Glutamatergic neuron (in vitro differentiated cells): ENCODE measurements around the gene IQSEC2. TPM values are rescaled to one million over a fixed set of nuclear protein-coding genes. Genes with fewer than 3 reads are reported as not detected.

Experiments
- DNase-seq: peaks from one replicate; pipeline ENCODE4 v3.0.0; 2022
- H3K27ac Mint-ChIP-seq: one replicate; pipeline ENCODE4 v1.8.0; 2020; ENCODE audit warnings: mild to moderate bottlenecking, mixed read lengths, inconsistent platforms; ENCODE audit not compliant: unreplicated experiment
- H3K27me3 Mint-ChIP-seq: one replicate; pipeline ENCODE4 v1.8.0; 2020; ENCODE audit warnings: mild to moderate bottlenecking, moderate library complexity, mixed read lengths, inconsistent platforms; ENCODE audit not compliant: unreplicated experiment
- H3K36me3 Mint-ChIP-seq: one replicate; pipeline ENCODE4 v1.8.0; 2020; ENCODE audit warnings: mild to moderate bottlenecking, mixed read lengths, inconsistent platforms; ENCODE audit not compliant: unreplicated experiment
- H3K4me1 Mint-ChIP-seq: one replicate; pipeline ENCODE4 v1.8.0; 2020; ENCODE audit warnings: mild to moderate bottlenecking, low read depth, mixed read lengths, inconsistent platforms; ENCODE audit not compliant: unreplicated experiment
- H3K4me3 Mint-ChIP-seq: one replicate; pipeline ENCODE4 v1.8.0; 2020; ENCODE audit warnings: mild to moderate bottlenecking, mixed read lengths, inconsistent platforms; ENCODE audit not compliant: unreplicated experiment
- H3K9me3 Mint-ChIP-seq: one replicate; pipeline ENCODE4 v1.8.0; 2020; ENCODE audit warnings: mild to moderate bottlenecking, moderate library complexity, mixed read lengths, inconsistent platforms; ENCODE audit not compliant: unreplicated experiment
- CTCF ChIP-seq: fragments of 200-600 bp; sonication (generic); IDR thresholded peaks from one replicate; pipeline ENCODE4 v1.5.0; 2021; ENCODE audit not compliant: partially characterized antibody, unreplicated experiment
- total RNA-seq: library from RNA; stranded (reverse); fragmentation: NEBNext Ultra II Directional; extraction: Animal tissue kit (Norgen Biotek cat#: 25700); gene quantifications from one replicate; pipeline ENCODE4 v1.2.1, GENCODE V29; 2021; ENCODE audit not compliant: unreplicated experiment

The IQSEC2 gene
- total RNA-seq, 1 donor from 2014 or later, result 1.6 TPM

- Mint-ChIP-seq H3K36me3 (no peaks in the 10 kb centered on the region), H3K4me1 (no peaks in the 10 kb centered on the region), H3K27ac (no peak overlapping the region), H3K4me3 (no peak overlapping the region), H3K27me3 (no peaks in the 10 kb centered on the region), H3K9me3 (peaks cover 3% of the 10 kb centered on the region)
- DNase-seq, result no peak
- TF ChIP-seq CTCF, result no peak
Observed at GRCh38 chrX:53250556-53250955, 30.8 kb downstream of the IQSEC2 start.

GRCh38 chrX:53249408-53250042 is 31.9 kb downstream of the IQSEC2 start:
- no peak for TF ChIP-seq CTCF
- Mint-ChIP-seq H3K4me3 (no peak overlapping the region), H3K4me1 (no peaks in the 10 kb centered on the region), H3K36me3 (no peaks in the 10 kb centered on the region), H3K9me3 (peaks cover 3% of the 10 kb centered on the region), H3K27me3 (no peaks in the 10 kb centered on the region), H3K27ac (no peak overlapping the region)
- DNase-seq, result no peak

- no peak for DNase-seq
- H3K27ac Mint-ChIP-seq, result no peak overlapping the region
- H3K36me3 Mint-ChIP-seq, result no peaks in the 10 kb centered on the region
- H3K9me3 Mint-ChIP-seq, result peaks cover 3% of the 10 kb centered on the region
- H3K4me1 Mint-ChIP-seq, result no peaks in the 10 kb centered on the region
- no peaks in the 10 kb centered on the region for H3K27me3 Mint-ChIP-seq
- H3K4me3 Mint-ChIP-seq, result no peak overlapping the region
- TF ChIP-seq CTCF, result no peak
Observed at GRCh38 chrX:53247928-53248327, 33.5 kb downstream of the IQSEC2 start.

- no peak for DNase-seq
- H3K27ac Mint-ChIP-seq, result no peak overlapping the region
- no peaks in the 10 kb centered on the region for H3K36me3 Mint-ChIP-seq
- no peaks in the 10 kb centered on the region for H3K4me1 Mint-ChIP-seq
- TF ChIP-seq CTCF, result no peak
- H3K4me3 Mint-ChIP-seq, result no peak overlapping the region
- peaks cover 3% of the 10 kb centered on the region for H3K9me3 Mint-ChIP-seq
- no peaks in the 10 kb centered on the region for H3K27me3 Mint-ChIP-seq
Observed at GRCh38 chrX:53246231-53246630, 35.2 kb downstream of the IQSEC2 start.

GRCh38 chrX:53244610-53245009 is 36.8 kb downstream of the IQSEC2 start:
- peaks cover 1% of the 10 kb centered on the region for H3K27me3 Mint-ChIP-seq
- peak; percentile 46 for TF ChIP-seq CTCF
- H3K4me1 Mint-ChIP-seq, result no peaks in the 10 kb centered on the region
- H3K4me3 Mint-ChIP-seq, result no peak overlapping the region
- no peaks in the 10 kb centered on the region for H3K36me3 Mint-ChIP-seq
- peaks cover 3% of the 10 kb centered on the region for H3K9me3 Mint-ChIP-seq
- no peak overlapping the region for H3K27ac Mint-ChIP-seq
- DNase-seq, result no peak
